GM12892 (cell line): ENCODE results near the gene PRSS36.

ENCODE experiments used
- POLR2A ChIP-seq: IDR thresholded peaks from 2 replicates; pipeline ENCODE4 v1.6.1; 2011; ENCODE audit warnings: low read depth, low read length, control low read depth
- POLR2AphosphoS5 ChIP-seq: IDR thresholded peaks from 2 replicates; pipeline ENCODE4 v1.6.1; 2011; ENCODE audit warnings: low read depth, low read length, control low read depth
- TAF1 ChIP-seq: IDR thresholded peaks from 2 replicates; pipeline ENCODE4 v1.6.1; 2011; ENCODE audit warnings: low read depth, mild to moderate bottlenecking, control low read depth, low read length, borderline replicate concordance

DNA sequence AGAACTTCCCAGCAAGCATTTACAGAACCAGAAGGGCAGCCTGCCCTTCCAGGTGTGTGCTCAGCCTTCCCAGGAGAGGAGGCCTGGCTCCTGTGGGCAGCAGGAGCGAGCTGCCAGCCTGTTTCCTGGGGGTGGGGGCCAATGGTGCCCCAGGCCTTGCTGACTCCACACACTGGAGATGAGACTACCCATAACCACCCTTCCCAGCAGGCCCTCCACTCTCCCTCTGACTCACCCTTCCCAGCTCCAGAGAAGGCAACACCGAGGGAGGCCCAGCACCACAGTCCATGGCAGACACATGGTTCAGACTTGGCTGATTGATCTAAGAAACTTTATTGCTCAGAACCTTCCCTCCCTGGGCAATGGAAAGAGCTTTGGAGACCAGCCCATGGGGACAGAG, 59.3 kb downstream of the PRSS36 start:
- no peak for TF ChIP-seq POLR2AphosphoS5
- TF ChIP-seq POLR2A = no peak
- TF ChIP-seq TAF1 = no peak
